HCT116 (cell line): ENCODE data around the gene AFAP1. TPM values are rescaled to one million over a fixed set of nuclear protein-coding genes. Genes with fewer than 3 reads are reported as not detected.

Source experiments
- ATAC-seq: fragments of 200-7000 bp; cut with Tn5 transposase; 2 replicates; pipeline ENCODE4 v1.9.1; 2020; ENCODE audit warnings: mild to moderate bottlenecking, moderate library complexity
- BruUV-seq: library from RNA; stranded (reverse); fragments of 400-500 nt; replicated peaks from 2 replicates; lab custom pipeline; 2021; lab: Mats Ljungman, UMichigan
- CTCF ChIA-PET: fragments of 300-600 bp; sonication (Branson Sonifier 250); formaldehyde crosslinking; loops from one replicate; lab custom pipeline; 2021; ENCODE audit warnings: antibody characterized with exemption; lab: Charles Lee
- POLR2A ChIA-PET: fragments of 300-600, 350-600 bp; sonication (Branson Sonifier 250); formaldehyde crosslinking; loops from one replicate; lab custom pipeline; 2021; ENCODE audit warnings: antibody characterized with exemption; lab: Charles Lee
- RAD21 ChIA-PET, 2 experiments: fragments of 300-600 bp; sonication (Branson Sonifier 250); formaldehyde crosslinking; loops; one replicate each; lab custom pipeline; 2023; ENCODE audit warnings: low total read pairs in 2 of 2; ENCODE audit not compliant: uncharacterized antibody in 2 of 2, unreplicated experiment in 2 of 2, low non-redundant PET in 1 of 2; lab: Charles Lee
- DNase-seq: peaks from one replicate; pipeline ENCODE4 v3.0.0-alpha.2; 2010; ENCODE audit warnings: low read depth, low spot score
- H2AFZ ChIP-seq: fragments of 200-600 bp; shearing (Covaris generic), sonication (generic); 2 replicates; pipeline ENCODE4 v1.6.1; 2017; ENCODE audit warnings: low read depth, mixed run types, mixed read lengths, antibody characterized with exemption, low read length; ENCODE audit not compliant: poor library complexity, severe bottlenecking
- H3K27ac ChIP-seq: 2 replicates; pipeline ENCODE4 v1.5.1; 2012; ENCODE audit warnings: low read depth, low read length
- H3K27me3 ChIP-seq: fragments of 200-600 bp; sonication (generic); 2 replicates; pipeline ENCODE4 v1.6.1; 2016; ENCODE audit warnings: mixed run types, low read length, mixed read lengths; ENCODE audit not compliant: insufficient read depth
- H3K36me3 ChIP-seq, 2 experiments: fragments of 200-500 bp in 1 of 2; fragments of 200-600 bp in 1 of 2; sonication (Bioruptor generic) in 1 of 2; sonication (generic) in 1 of 2; 2 replicates each; pipeline versions ENCODE4 v1.5.1 to v1.6.1; 2014 to 2016; ENCODE audit warnings: low read length in 2 of 2, inconsistent platforms in 1 of 2, mixed read lengths in 1 of 2, mixed run types in 1 of 2; ENCODE audit not compliant: insufficient read depth in 2 of 2, control insufficient read depth in 1 of 2
- H3K4me1 ChIP-seq, 2 experiments: fragments of 200-600 bp in 1 of 2; sonication (generic) in 1 of 2; 2 replicates each; pipeline versions ENCODE4 v1.5.1 to v1.6.1; 2012 to 2017; ENCODE audit warnings: low read length in 2 of 2, inconsistent platforms in 1 of 2, mild to moderate bottlenecking in 1 of 2, mixed read lengths in 1 of 2, mixed run types in 1 of 2, moderate library complexity in 1 of 2; ENCODE audit not compliant: insufficient read depth in 2 of 2, control insufficient read depth in 1 of 2
- H3K4me2 ChIP-seq: fragments of 200-600 bp; sonication (generic); 2 replicates; pipeline ENCODE4 v1.6.1; 2017; ENCODE audit warnings: mixed run types, low read length, mixed read lengths
- H3K4me3 ChIP-seq, 2 experiments: fragments of 200-600 bp in 1 of 2; sonication (generic) in 1 of 2; replicated peaks in 1 of 2; 2 replicates each; pipeline ENCODE4 v1.5.1; 2011 to 2016; ENCODE audit warnings: low read length in 2 of 2, control low read depth in 1 of 2, low read depth in 1 of 2, mild to moderate bottlenecking in 1 of 2, mixed read lengths in 1 of 2, mixed run types in 1 of 2
- H3K79me2 ChIP-seq: fragments of 200-600 bp; sonication (generic); 2 replicates; pipeline ENCODE4 v1.6.1; 2017; ENCODE audit warnings: mild to moderate bottlenecking, mixed run types, low read length, moderate library complexity, mixed read lengths; ENCODE audit not compliant: insufficient read depth
- H3K9ac ChIP-seq: fragments of 200-600 bp; sonication (generic); 2 replicates; pipeline ENCODE4 v1.6.1; 2016; ENCODE audit warnings: low read length, mixed read lengths
- H3K9me2 ChIP-seq: fragments of 200-600 bp; sonication (generic), shearing (Covaris generic); 2 replicates; pipeline ENCODE4 v1.6.1; 2017; ENCODE audit warnings: mixed run types, mild to moderate bottlenecking, moderate library complexity; ENCODE audit not compliant: insufficient read depth
- H3K9me3 ChIP-seq, 2 experiments: fragments of 200-500 bp in 1 of 2; fragments of 200-600 bp in 1 of 2; sonication (Bioruptor generic) in 1 of 2; sonication (generic) in 1 of 2; 2 replicates each; pipeline ENCODE4 v1.6.1; 2014 to 2017; ENCODE audit warnings: low read length in 2 of 2, mixed read lengths in 2 of 2, inconsistent platforms in 1 of 2, low read depth in 1 of 2, mild to moderate bottlenecking in 1 of 2, mixed run types in 1 of 2, moderate library complexity in 1 of 2; ENCODE audit not compliant: control insufficient read depth in 1 of 2, insufficient read depth in 1 of 2
- H4K20me1 ChIP-seq: fragments of 200-600 bp; sonication (generic), shearing (Covaris generic); 2 replicates; pipeline ENCODE4 v1.6.1; 2017; ENCODE audit warnings: mixed run types, mild to moderate bottlenecking, moderate library complexity; ENCODE audit not compliant: insufficient read depth
- CBX3 ChIP-seq: IDR thresholded peaks from 2 replicates; pipeline ENCODE4 v1.6.1; 2012; ENCODE audit warnings: low read depth
- EZH2phosphoT487 ChIP-seq: fragments of 200-600 bp; IDR thresholded peaks from 2 replicates; pipeline ENCODE4 v1.6.1; 2018; ENCODE audit warnings: antibody characterized with exemption, borderline replicate concordance
- FOSL1 ChIP-seq: IDR thresholded peaks from 2 replicates; pipeline ENCODE4 v1.6.1; 2012; ENCODE audit warnings: low read depth
- JUND ChIP-seq: IDR thresholded peaks from 2 replicates; pipeline ENCODE4 v1.6.1; 2012
- POLR2A ChIP-seq: IDR thresholded peaks from 2 replicates; pipeline ENCODE4 v1.7.0; 2011; ENCODE audit warnings: borderline replicate concordance; ENCODE audit not compliant: insufficient read depth, insufficient read length; ENCODE audit errors: extremely low read depth
- POLR2AphosphoS5 ChIP-seq: IDR thresholded peaks from 2 replicates; pipeline ENCODE4 v1.6.1; 2011; ENCODE audit warnings: mild to moderate bottlenecking, low read depth, low read length, moderate library complexity
- SIN3A ChIP-seq: IDR thresholded peaks from 2 replicates; pipeline ENCODE4 v1.6.1; 2012; ENCODE audit warnings: low read depth
- SP1 ChIP-seq: IDR thresholded peaks from 2 replicates; pipeline ENCODE4 v1.6.1; 2012; ENCODE audit warnings: low read depth
- ZFX ChIP-seq: fragments of 450-650 bp; IDR thresholded peaks from 2 replicates; pipeline ENCODE4 v1.6.1; 2017
- intact Hi-C: fragments of 100-400 bp; cut with micrococcal nuclease; formaldehyde crosslinking; loops from 2 replicates; pipeline ENCODE4 v1.10.0; 2022
- total RNA-seq: library from RNA; stranded (reverse); gene quantifications from one replicate; pipeline ENCODE4 v1.2.1, GENCODE V29; 2021; ENCODE audit not compliant: unreplicated experiment
- TF ChIP-seq, protein P1 (sequence below): IDR thresholded peaks from 2 replicates; pipeline ENCODE4 v1.6.1; 2012
- TF ChIP-seq, protein P2 (sequence below): IDR thresholded peaks from 2 replicates; pipeline ENCODE4 v1.6.1; 2012
- TF ChIP-seq, protein P3 (sequence below): IDR thresholded peaks from 2 replicates; pipeline ENCODE4 v1.6.1; 2011; ENCODE audit warnings: mild to moderate bottlenecking, low read length, moderate library complexity; ENCODE audit not compliant: insufficient replicate concordance; ENCODE audit errors: extremely low read depth
- TF ChIP-seq, protein P4 (sequence below), 3 experiments: fragments of 200-600 bp in 1 of 3; sonication (generic) in 1 of 3; IDR thresholded peaks in 2 of 3; conservative IDR thresholded peaks in 1 of 3; 2 replicates each; pipeline ENCODE4 v1.5.1; 2012 to 2017; ENCODE audit warnings: low read depth in 2 of 3, low read length in 2 of 3, antibody characterized with exemption in 1 of 3, borderline replicate concordance in 1 of 3, control low read depth in 1 of 3, mild to moderate bottlenecking in 1 of 3, mixed read lengths in 1 of 3, mixed run types in 1 of 3, moderate library complexity in 1 of 3; ENCODE audit not compliant: insufficient read depth in 1 of 3

Gene AFAP1
- total RNA-seq, 1 experiment from 2014 or later: 19.4 TPM

DNA sequence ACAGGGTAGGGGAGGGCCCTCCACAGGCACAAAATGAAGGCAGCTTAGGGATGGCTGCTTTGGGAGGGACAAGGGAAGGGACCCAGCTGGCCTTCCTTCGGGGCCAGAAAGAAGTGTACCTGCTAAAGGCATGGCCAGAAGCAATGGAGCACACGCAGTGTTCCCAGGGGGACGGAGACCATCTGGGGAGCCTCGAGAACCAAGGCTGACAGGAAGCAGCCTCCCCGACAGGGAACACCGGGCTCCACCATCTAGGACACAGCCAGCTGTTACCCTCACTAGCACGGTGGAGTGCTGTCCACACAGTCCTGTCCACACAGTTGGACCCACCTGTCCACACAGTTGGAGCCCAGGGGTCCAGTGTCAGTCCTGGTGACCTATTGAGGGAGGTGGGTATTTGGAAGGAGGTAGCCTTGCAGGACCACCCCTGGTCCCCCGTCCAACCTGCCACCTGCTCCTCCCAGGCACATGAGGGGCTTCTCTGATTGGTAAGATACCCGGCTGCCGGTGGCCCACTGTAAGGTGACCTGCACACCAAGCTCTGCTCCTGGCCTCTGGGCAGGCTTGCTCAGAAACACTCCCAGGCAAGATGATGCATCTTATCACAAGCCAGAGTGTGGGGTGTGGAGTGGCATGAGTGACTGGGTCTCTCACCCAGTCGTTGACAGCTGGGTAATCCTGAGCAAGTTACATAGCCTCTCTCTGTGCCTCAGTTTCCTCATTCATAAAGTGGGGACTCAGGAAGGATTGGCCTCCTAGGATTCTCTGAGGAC, 20.5 kb upstream of the AFAP1 start:
- DNase-seq (no peak), ATAC-seq (no peak)
- no TSS peak for BruUV-seq
- peaks cover 8 to 40% of the 10 kb centered on the region in 2 experiments for H3K4me1 ChIP-seq
- CTCF ChIA-PET: no interaction called here
- H3K79me2 ChIP-seq: no peaks in the 10 kb centered on the region
- no peak for TF ChIP-seq JUND
- TF ChIP-seq ZFX: no peak
- no peak for TF ChIP-seq POLR2A
- TF ChIP-seq, protein P1, sequence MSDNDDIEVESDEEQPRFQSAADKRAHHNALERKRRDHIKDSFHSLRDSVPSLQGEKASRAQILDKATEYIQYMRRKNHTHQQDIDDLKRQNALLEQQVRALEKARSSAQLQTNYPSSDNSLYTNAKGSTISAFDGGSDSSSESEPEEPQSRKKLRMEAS: no peak
- TF ChIP-seq POLR2AphosphoS5: no peak
- TF ChIP-seq EZH2phosphoT487: no peak
- TF ChIP-seq, protein P2, sequence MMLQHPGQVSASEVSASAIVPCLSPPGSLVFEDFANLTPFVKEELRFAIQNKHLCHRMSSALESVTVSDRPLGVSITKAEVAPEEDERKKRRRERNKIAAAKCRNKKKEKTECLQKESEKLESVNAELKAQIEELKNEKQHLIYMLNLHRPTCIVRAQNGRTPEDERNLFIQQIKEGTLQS: no peak
- TF ChIP-seq CBX3: no peak
- TF ChIP-seq SIN3A: no peak
- TF ChIP-seq FOSL1: no peak
- TF ChIP-seq, protein P3, sequence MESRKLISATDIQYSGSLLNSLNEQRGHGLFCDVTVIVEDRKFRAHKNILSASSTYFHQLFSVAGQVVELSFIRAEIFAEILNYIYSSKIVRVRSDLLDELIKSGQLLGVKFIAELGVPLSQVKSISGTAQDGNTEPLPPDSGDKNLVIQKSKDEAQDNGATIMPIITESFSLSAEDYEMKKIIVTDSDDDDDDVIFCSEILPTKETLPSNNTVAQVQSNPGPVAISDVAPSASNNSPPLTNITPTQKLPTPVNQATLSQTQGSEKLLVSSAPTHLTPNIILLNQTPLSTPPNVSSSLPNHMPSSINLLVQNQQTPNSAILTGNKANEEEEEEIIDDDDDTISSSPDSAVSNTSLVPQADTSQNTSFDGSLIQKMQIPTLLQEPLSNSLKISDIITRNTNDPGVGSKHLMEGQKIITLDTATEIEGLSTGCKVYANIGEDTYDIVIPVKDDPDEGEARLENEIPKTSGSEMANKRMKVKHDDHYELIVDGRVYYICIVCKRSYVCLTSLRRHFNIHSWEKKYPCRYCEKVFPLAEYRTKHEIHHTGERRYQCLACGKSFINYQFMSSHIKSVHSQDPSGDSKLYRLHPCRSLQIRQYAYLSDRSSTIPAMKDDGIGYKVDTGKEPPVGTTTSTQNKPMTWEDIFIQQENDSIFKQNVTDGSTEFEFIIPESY: no peak
- TF ChIP-seq SP1: no peak
- TF ChIP-seq, protein P4, sequence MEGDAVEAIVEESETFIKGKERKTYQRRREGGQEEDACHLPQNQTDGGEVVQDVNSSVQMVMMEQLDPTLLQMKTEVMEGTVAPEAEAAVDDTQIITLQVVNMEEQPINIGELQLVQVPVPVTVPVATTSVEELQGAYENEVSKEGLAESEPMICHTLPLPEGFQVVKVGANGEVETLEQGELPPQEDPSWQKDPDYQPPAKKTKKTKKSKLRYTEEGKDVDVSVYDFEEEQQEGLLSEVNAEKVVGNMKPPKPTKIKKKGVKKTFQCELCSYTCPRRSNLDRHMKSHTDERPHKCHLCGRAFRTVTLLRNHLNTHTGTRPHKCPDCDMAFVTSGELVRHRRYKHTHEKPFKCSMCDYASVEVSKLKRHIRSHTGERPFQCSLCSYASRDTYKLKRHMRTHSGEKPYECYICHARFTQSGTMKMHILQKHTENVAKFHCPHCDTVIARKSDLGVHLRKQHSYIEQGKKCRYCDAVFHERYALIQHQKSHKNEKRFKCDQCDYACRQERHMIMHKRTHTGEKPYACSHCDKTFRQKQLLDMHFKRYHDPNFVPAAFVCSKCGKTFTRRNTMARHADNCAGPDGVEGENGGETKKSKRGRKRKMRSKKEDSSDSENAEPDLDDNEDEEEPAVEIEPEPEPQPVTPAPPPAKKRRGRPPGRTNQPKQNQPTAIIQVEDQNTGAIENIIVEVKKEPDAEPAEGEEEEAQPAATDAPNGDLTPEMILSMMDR (IDR thresholded peaks at IDR 0.05 in 2 of 3, conservative IDR thresholded peaks at IDR 0.05 in 1 of 3; ENCODE audit: borderline replicate concordance in 1 of 3, insufficient read depth in 1 of 3, low read depth in 2 of 3, low read length in 2 of 3): no peak
- no peaks in the 10 kb centered on the region for H3K36me3 ChIP-seq
- no peak overlapping the region for H2AFZ ChIP-seq
- H3K9ac ChIP-seq: no peak overlapping the region
- POLR2A ChIA-PET: no interaction called here
- H3K4me2 ChIP-seq: no peak overlapping the region
- intact Hi-C loops: no loop called here
- RAD21 ChIA-PET: no interaction called here
- H3K27me3 ChIP-seq: no peaks in the 10 kb centered on the region
- no peaks in the 10 kb centered on the region for H4K20me1 ChIP-seq
- no peak overlapping the region for H3K27ac ChIP-seq
- H3K9me3 ChIP-seq: no peaks in the 10 kb centered on the region
- H3K9me2 ChIP-seq: no peaks in the 10 kb centered on the region
- H3K4me3 ChIP-seq: no peak overlapping the region
